OCI-LY7 (cell line): ENCODE measurements around the gene HLCS.

ENCODE experiments used
- CTCF ChIP-seq: fragments of 200-600 bp; sonication (generic); conservative IDR thresholded peaks from 2 replicates; pipeline ENCODE4 v1.5.1; 2014; ENCODE audit warnings: mild to moderate bottlenecking, antibody characterized with exemption, low read length, moderate library complexity, mixed read lengths
- EZH2phosphoT487 ChIP-seq: fragments of 200-600 bp; sonication (generic); IDR thresholded peaks from 2 replicates; pipeline ENCODE4 v1.6.1; 2018; ENCODE audit warnings: low read depth, borderline replicate concordance, mild to moderate bottlenecking, mixed run types, antibody characterized with exemption, low read length, moderate library complexity, mixed read lengths

GRCh38 chr21:36725793-36726386 is 240.6 kb downstream of the HLCS start:
- TF ChIP-seq CTCF (no peak), EZH2phosphoT487 (no peak)
